Astrocyte of the spinal cord (primary cell): Measurements from ENCODE around the gene CXCL12.

Source experiments
- DNase-seq: peaks from one replicate; pipeline ENCODE4 v3.0.0; 2011; ENCODE audit warnings: low read depth, low spot score
- H3K4me3 ChIP-seq: 2 replicates; pipeline ENCODE4 v1.5.1; 2011; ENCODE audit warnings: low read depth, mild to moderate bottlenecking, low read length, moderate library complexity
- in situ Hi-C: cut with HindIII; loops from 2 replicates; pipeline ENCODE4 v1.10.0; 2017; ENCODE audit warnings: low sequenced_read_pairs
- TF ChIP-seq, protein P1 (sequence below): IDR thresholded peaks from 2 replicates; pipeline ENCODE4 v1.5.1; 2012; ENCODE audit warnings: low read depth, mild to moderate bottlenecking, low read length, inconsistent platforms

Gene CXCL12

DNA sequence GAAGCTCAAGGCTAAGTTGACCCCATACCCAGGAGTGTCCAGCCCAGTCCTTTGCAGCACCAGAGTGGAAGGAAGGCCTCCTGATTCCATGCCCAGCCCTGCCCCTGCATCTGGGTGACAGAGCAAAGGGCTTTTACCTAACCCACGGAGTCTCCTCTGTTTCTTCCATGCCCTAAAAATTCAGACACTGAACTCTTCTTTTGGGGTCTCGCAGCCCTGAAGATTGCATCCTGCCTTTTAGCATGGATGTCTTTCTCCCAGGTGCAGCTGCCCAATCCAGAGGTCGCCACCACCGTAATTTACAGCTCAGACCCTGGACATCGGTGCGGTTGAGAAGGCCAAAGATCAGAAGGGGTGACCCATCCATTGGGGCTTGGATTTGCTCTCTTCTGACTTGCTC, 50.8 kb downstream of the CXCL12 start:
- TF ChIP-seq, protein P1, sequence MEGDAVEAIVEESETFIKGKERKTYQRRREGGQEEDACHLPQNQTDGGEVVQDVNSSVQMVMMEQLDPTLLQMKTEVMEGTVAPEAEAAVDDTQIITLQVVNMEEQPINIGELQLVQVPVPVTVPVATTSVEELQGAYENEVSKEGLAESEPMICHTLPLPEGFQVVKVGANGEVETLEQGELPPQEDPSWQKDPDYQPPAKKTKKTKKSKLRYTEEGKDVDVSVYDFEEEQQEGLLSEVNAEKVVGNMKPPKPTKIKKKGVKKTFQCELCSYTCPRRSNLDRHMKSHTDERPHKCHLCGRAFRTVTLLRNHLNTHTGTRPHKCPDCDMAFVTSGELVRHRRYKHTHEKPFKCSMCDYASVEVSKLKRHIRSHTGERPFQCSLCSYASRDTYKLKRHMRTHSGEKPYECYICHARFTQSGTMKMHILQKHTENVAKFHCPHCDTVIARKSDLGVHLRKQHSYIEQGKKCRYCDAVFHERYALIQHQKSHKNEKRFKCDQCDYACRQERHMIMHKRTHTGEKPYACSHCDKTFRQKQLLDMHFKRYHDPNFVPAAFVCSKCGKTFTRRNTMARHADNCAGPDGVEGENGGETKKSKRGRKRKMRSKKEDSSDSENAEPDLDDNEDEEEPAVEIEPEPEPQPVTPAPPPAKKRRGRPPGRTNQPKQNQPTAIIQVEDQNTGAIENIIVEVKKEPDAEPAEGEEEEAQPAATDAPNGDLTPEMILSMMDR: no peak
- in situ Hi-C loops: no loop called here
- no peak overlapping the region for H3K4me3 ChIP-seq
- DNase-seq: no peak

DNA sequence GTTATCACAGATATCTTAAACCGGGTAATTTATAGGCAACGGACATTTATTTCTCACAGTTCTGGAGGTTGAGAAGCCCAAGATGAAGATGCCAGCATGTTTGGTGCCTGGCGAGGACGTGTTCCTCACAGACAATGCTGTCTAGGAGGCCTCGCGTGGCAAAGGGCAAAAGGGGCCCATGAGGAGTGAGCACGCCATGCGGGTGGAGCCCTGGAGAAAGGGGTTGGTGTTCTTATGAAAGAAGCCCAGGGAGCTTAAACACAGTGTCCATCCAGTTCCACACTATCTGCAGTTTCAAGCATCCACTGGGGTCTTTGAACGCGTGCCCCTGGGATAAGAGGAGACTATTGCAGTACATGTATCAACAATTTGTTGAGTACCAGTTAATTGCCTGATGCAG, 51.4 kb downstream of the CXCL12 start:
- no peak overlapping the region for H3K4me3 ChIP-seq
- DNase-seq: no peak
- in situ Hi-C loops: no loop called here
- TF ChIP-seq, protein P1: no peak

DNA sequence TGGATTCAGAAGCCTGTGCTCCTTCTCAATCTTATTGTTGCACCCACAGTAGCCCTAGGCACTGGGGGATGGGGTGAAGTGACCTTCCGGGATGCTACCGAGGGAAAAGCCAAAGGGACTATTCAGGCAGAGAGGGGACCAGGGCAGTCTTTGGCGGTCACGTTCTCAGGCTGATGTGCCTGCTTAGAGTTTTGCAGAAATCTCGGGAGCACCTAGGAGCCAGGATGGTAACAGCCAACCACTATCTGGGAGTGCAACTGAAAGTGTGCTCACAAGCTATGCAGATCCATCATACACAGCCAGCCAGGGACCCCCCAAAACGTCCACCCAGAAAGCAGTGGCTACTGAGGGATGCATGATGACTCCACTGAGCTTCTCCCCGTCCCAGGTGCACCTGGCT, 52.4 kb downstream of the CXCL12 start:
- no peak overlapping the region for H3K4me3 ChIP-seq
- TF ChIP-seq, protein P1: no peak
- in situ Hi-C loops: no loop called here
- no peak for DNase-seq

GRCh38 chr10:44330431-44330830, 54.5 kb downstream of the CXCL12 start:
- no peak for DNase-seq
- TF ChIP-seq, protein P1: no peak
- in situ Hi-C loops: no loop called here
- H3K4me3 ChIP-seq: no peak overlapping the region

DNA sequence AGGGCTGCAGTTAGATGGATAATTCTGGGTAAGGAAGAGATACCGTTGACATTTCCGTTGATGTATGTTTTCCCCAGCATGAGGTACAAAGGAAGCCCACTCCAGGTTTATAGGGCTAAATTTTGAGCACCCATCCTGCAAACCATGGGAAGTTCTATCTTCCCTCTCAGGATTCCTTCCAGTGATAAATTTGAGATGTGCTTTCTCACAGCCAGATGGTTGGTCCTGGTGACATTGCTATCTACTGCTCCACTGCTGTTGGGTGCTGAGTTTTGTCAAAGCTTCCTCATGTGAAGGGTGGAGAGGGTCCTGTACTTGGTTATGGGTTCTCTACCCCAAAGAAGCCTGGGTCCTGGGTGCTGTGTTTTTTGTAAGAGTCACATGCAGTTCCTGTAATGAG, 57.4 kb downstream of the CXCL12 start:
- no peak for DNase-seq
- no peak overlapping the region for H3K4me3 ChIP-seq
- TF ChIP-seq, protein P1: no peak
- in situ Hi-C loops: no loop called here
